ENCODE measurements around the gene IFITM5.
A peak's percentile ranks its signal among the peaks of the same experiment; 100 is the strongest.
"Not testable (repeated sequence)": the region's sequence is repeated elsewhere in the genome, so short reads cannot be mapped to it uniquely, and the experiment has no call there.

The IFITM5 gene

DNA sequence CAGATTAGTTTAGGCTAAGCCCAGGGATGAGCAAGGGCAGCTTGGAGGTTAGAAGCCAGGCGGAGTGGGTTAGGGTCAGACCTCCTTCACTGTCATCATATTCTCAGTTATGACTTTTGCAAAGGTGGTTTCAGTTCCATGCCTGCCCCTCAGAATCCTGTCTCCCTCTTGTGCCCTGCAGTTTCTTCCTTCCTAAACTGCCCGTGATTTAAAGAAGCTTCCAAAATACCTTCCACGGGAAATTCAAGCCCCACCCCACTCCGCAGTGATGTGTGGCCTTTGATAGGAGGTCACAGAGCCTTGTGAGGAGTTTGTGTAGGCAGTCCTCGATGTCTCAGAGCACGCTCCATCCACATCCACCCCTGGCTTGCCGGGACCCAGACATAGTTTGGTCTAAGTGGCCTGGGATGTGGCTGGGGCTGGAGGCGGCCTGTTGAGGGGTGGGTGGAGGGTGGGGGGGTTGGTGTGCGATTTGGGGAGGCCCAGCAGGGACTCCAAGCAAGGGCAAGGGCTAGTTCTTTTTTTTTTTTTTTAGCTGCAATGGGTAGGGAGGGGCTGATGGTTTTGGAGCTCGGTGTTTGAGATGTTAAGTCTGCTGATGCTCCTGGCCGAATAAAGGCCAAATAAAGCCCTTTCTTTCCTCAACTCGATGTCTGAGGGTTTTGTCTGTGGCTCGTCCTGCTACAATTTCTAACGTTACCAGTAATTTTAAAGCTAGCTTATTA is 12.9 kb upstream of the IFITM5 start:
- DNase-seq (ENCODE audit: low read depth, low spot score): no peak

DNA sequence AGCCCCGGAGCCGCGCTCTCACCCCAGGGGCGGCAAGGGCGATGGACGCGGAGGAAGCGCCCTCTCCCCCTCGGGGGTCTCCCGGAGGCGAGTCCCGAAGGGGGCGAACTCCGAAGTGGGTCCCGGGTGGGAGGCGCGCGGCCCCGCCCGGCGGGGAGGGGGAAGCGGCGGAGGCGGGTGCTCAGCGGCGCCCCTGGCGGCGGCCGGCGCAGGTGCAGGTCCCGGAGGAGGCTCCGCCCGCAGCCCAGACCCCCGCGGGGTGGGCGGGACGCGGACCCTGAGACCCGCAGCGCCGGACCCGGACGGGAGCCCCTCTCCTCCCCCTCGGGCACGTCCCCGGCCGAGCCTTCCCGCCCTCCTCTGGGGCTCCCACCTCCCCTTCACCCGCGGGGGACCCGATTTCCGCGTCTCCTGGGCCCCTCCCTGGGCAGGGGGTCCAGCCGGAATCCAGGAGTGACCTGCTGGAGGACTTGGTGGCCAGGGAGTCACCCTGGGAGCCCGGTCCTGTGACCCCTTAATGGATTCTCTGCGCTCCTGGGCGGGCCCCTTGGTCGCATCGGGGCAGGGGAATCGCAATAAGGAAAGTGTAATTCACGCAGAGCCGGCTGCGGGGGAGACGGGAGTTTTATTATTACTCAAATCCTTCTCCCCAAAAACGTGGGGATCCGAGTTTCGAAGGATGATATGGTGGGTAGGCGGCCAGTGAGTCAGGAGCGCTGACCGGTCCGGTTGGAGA is 11.9 kb upstream of the IFITM5 start:
- DNase-seq (ENCODE audit: low read depth, low spot score): not testable (repeated sequence)

DNA sequence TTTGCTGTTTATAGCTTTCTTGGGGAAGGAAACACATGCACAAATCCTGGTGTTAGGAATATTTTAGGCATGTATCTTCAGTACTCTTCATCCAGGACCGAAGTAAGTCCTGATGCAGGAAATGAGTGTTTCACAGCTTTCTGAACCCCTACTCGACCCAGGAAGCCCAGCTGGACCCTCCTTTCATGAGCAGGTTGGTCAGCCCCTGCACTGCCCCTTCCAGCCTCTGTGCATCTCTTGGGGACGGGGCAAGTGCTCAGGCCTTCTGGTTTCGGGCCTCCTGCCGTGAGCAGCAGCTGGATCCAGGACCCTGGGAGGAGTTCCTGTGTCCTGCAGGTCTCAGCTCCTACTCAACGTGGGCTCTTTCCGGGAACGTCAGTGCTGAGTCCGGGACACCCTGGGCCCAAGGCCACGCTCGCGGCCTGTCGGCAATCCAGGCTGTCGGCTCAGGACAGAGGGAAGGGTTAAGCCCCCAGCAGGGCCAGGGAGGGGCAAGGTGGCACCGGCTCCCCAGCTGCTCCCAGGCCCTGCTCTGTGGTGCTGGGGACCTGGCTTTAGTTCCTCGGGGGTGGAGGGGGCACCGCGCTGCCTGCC is 10.8 kb upstream of the IFITM5 start:
- not testable (repeated sequence) for DNase-seq (ENCODE audit: low read depth, low spot score)

DNA sequence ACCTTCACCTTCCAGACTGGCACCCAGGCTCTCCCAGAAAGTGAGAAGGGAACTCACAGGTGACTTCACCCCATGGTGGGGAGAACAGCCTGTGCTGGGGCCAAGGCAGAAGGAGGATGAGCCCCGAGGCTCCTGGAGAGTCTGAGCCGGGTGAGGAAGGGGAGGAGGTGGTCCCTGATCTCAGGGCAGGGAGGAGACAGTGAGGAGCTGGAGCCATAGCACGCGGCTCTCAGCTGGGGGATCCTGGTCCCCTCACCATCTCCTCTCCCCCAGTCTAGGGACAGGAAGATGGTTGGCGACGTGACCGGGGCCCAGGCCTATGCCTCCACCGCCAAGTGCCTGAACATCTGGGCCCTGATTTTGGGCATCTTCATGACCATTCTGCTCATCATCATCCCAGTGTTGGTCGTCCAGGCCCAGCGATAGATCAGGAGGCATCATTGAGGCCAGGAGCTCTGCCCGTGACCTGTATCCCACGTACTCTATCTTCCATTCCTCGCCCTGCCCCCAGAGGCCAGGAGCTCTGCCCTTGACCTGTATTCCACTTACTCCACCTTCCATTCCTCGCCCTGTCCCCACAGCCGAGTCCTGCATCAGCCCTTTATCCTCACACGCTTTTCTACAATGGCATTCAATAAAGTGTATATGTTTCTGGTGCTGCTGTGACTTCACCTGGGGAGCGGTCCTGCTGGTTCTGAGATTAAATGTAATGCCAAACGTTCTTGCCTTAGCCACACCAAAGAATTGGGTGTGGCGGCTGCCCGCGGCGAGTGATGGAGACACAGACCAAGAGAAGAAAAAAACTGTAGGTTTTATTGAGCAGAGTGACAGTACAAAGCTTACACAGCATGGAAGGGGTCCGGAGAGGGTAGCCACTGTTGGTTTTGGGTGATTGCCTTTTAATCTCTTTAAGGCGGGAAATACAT is 9.7 kb upstream of the IFITM5 start:
- DNase-seq (ENCODE audit: low read depth, low spot score): not testable (repeated sequence)

DNA sequence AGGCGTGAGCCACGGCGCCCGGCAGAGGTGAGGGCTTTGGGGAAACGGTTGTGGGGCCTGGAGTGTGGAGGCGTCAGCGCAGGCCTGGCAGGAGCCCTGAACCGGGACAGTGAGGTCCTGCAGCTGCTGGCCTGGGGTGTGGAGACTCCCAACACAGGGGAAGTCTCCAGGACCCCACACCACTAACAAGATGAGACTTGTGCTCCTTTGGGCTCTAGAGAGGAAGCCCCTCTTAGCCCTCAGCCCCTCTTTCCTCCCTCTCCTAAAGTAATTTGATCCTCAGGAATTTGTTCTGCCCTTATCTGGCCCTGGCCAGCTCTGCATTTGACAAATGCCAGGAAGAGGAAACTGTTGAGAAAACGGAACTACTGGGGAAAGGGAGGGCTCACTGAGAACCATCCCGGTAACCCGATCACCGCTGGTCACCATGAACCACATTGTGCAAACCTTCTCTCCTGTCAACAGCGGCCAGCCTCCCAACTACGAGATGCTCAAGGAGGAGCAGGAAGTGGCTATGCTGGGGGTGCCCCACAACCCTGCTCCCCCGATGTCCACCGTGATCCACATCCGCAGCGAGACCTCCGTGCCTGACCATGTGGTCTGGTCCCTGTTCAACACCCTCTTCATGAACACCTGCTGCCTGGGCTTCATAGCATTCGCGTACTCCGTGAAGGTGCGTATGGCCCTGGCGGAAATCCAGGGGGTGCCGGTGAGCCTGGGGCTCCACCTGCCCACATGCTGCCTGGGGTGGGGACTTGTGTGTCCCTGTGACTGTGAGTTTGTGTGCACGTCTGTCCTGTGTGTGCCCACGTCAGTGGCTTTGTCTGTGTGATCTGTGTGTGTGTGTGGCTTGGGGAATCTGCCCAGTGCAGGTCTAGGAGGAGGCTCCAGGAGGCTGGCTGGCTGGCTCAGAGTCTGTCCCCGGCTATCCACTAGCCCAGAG is 8.7 kb upstream of the IFITM5 start, which contains the start of gene IFITM2:
IFITM2 (plus strand) TSS at position 51 of the 943 bp plus-strand sequence; CDS start at position 428, 377 bp downstream.
- DNase-seq (ENCODE audit: low read depth, low spot score): peak; percentile 87

DNA sequence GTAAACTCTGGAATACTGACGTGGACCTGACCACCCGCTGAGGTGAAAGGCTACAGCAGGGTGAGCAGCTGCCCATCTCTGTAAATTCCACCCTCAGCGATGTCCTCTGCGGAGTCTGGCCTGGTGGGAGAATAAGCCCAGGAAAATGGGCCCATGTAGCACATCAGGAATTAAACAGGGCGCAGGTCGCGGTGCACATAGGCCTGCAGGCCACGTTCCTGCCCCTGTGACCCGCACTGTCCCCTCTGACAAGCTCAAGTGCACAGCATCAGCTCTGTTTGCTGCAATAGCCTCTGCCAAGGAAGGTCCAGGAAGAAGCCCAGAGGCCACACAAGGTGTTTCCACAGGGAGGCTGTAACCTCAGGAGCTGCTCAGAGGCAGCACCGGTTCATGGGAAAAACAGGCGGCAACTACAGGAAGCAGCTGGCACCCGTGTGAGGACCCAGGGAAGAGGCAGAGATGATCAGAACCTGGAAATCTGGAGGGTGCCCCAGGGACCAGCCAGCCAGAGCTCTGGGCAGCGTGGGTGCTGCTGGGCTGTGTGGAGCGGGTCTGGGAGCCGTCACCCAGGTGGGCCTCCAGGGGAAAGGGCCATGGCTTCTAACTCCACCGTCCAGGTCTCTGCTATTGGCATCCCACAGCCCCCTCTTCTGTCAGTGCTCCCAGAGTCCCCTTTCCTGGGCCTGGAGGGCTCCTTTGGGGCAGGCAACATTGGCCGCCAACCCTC is 7.5 kb upstream of the IFITM5 start:
- DNase-seq (ENCODE audit: low read depth, low spot score): no peak

DNA sequence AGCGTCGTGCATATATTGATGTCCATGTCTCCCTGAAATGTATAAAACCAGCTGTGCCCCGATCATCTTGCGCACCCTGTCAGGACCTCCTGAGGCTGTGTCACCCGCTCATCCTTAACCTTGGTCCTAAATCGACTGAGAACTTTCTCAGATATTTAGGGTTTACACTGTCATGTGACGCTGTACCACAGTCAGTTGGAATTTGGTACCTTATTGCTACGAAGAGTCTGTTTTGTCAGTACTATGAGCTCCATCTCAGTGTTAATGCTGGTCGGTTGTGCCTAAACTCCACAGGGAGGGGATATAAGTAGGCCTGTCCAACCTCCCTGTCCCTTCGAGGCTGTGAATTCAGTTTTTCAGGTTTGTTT is 6.5 kb upstream of the IFITM5 start:
- DNase-seq (ENCODE audit: low read depth, low spot score): no peak

DNA sequence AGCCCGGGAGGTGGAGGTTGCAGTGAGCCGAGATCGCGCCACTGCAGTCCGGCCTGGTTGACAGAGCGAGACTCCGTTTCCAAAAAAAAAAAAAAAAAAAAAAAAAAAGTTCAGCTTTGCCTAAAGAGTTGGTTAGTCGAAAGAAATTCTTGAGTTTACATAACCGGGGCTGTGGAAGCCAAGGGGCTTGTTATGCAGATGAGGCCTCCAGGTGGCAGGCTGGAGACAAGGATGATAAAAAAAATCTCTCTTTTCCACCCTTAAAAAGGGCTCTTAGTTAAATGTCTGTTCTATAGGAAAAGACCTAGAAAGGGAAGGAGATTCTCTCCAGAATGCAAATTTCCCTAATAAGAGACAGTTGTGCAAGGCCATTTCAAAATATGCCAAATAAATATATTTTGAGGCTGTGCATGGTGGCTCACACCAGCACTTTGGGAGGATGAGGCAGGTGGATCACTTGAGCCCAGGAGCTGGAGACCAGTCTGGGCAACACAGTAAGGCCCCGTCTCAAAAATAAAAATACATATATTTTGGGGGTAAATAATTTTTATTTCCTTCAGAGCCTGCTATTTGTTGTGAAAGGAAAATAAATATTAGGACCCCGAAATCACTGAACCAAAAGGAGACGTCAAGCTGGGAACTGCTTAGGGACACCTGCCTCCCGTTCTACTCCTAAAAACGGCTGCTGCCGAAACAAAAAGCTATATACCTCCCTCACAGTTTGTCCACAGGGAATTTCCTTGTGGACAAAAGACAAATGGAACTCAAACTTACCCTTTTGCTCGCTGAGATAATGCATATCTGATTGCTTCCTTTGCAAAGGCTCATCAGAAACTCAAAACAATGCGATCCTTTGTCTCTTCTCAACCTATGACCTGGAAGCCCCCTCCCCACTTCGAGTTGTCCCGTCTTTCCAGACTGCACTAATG is 5.9 kb upstream of the IFITM5 start:
- peak; percentile 71 for DNase-seq (ENCODE audit: low read depth, low spot score)

DNA sequence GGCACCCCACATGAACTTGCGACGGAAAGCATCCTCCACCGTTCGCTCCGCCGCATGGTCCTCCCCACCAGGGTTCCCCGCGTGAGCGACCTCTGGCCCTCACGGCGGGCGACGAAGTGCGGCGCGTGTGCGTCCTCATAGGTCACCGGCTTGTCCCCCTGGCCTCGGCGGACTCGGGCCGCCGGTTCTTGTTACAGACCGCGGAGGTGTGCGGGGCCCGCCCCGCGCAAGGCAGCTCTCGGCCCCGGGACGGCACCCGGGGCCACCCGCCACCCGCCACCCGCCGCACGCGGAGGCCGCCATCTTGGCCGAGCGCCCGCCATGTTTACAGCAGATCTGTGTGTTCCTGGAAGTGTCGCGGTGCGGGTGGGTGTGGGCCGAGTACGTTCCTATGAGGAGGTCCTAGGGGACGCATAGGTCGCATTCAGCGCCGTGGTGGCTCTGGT is 4.8 kb upstream of the IFITM5 start:
- no peak for DNase-seq (ENCODE audit: low read depth, low spot score)

DNA sequence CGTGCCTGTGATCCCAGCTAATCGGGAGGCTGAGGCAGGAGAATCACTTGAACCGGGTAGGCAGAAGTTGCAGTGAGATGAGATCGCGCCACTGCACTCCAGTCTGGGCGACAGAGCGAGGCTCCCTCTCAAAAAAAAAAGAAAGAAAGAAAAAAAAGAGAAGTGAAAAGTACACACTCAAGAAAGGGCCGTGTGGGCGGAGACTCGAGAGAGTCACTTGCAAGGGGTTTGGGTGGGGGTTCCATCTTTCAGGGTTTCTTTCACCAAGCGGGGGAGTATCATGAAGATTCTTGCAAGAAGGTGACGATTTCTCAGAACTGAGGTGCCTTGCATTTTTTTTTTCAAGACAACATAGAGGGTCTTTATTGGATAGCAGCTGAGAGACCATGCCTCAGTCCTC is 4.0 kb upstream of the IFITM5 start:
- DNase-seq (ENCODE audit: low read depth, low spot score): no peak

DNA sequence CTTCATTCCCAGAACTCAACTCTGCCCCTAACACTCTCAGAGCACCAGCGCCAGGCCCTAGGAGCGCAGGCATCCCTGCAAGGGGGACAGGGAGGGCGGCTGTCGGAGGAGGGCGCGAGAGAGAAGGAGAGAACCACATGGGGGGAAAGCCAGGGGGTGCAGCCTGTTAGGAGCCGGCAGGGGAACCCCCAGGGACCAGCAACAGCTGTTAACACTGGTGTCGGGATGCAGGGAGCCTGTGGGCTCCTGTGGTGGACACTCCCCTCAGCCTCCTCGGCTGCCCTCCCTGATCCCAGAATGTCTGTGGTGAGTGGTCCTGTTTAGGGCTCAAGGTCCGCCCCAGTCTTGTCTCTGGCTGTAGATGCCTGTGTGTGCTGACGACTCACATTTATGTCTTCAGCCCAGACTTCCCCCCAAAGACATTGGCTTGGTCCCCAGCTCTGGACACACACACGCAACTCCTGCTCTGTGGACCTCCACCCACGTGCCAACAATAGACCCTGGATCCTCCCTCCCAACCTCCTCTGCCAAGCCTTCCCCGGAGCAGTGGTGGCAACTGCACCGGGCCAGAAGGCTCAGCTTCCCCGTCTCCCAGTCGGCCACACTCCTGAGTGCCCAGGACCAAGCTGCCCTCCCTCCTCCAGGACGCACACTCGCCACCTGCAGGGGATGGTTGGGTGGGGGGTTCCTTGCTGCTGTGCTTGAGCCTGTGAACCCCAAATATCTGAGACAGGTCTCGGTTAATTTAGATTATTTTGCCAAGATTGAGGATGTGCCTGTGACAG is 817 bp upstream of the IFITM5 start:
- no peak for DNase-seq (ENCODE audit: low read depth, low spot score)

DNA sequence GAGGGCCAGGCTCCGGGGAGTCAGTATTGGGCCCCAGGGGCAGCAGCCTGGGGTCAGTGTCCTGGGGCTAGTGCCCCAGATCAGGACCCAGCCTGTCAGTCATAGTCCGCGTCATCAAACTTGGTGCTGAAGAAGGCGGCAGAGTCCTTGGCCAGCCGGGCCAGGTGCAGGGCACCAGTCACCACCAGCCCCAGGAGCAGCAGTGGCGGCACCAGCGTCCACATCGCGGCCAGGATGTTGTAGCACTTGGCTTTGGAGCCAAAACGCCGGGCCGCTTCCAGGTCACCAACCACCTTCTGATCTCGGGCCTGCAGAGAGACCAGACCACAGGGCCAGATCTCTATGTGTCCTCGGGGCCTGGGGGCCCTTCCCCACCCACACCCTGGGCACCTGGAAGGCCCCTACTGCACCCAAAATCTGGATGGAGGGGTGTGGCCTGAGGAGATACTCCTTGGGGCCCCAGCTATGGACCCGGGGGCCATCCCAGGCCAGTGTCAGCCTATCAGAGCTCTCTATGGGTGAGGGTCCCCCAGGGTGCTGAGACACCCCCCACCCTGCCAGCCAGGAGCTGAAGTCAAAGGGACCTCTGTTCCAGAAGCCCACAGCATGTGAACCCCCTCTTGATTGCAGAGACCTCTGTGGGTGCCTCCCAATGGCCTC is 790 bp downstream of the IFITM5 start:
- no peak for DNase-seq (ENCODE audit: low read depth, low spot score)

DNA sequence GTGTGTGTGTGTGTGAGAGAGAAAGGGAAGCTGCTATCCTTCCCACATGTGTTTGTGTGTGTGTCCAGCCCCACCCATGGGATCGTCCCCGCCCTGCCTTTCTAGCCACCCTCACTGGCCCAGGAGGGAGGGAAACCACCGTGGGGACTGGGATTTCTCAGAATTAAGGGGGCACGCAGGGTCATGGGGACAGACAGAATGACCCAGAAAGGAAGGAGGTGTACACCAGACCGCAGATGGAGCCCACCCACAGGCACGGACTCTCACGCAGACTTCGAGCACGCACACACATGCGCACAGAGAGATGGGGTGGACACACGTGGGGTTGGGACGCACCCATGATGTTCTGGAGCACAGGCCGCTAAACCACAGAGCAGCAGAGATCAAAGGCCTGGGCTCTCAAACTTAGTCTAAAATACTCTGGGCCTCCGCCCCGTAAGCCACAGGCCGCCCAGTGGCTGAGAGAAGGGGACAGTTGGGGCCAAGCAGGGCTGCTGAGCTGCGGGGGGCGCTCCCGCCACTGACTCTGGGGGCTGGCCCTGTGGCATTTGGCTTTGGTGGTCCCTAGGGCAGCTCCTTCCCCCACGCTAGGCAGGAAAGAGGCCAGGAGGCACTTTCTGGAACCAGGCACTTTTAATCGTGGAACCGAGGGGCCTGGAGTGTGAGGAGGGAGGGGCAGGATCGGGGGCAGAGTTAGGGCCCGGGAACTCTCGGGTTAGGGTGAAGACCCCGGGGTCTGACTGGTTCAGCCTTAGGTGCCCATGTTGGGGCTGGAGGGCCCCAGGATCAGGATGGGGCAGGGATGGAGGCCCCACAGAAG is 1.5 kb downstream of the IFITM5 start:
- DNase-seq (ENCODE audit: low read depth, low spot score): no peak

DNA sequence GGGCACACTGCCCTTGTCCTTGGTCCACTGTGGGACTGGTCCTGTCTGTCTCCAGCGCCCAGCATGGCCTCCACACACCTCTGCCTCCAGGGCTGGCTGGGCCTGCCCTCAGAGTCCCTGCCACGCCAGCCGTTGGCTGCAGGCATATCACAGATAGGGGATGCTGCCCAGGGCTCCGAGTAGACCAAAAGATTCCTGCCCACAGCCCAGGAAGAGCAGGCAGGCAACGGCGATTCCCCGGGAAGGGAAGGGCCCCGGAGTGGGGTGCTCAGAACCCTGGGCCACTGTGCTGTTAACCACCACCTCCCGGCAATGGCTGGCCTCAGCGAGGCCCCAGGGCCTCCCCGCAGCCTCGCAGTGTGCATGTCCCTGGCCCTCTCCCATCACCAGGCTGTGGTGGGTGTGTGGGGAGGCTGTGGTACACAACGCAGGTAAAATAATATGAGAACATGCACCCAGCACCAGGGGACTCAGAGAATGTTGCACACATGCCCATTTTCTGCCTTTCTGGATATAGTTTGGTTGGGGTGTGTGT is 2.2 kb downstream of the IFITM5 start:
- no peak for DNase-seq (ENCODE audit: low read depth, low spot score)

DNA sequence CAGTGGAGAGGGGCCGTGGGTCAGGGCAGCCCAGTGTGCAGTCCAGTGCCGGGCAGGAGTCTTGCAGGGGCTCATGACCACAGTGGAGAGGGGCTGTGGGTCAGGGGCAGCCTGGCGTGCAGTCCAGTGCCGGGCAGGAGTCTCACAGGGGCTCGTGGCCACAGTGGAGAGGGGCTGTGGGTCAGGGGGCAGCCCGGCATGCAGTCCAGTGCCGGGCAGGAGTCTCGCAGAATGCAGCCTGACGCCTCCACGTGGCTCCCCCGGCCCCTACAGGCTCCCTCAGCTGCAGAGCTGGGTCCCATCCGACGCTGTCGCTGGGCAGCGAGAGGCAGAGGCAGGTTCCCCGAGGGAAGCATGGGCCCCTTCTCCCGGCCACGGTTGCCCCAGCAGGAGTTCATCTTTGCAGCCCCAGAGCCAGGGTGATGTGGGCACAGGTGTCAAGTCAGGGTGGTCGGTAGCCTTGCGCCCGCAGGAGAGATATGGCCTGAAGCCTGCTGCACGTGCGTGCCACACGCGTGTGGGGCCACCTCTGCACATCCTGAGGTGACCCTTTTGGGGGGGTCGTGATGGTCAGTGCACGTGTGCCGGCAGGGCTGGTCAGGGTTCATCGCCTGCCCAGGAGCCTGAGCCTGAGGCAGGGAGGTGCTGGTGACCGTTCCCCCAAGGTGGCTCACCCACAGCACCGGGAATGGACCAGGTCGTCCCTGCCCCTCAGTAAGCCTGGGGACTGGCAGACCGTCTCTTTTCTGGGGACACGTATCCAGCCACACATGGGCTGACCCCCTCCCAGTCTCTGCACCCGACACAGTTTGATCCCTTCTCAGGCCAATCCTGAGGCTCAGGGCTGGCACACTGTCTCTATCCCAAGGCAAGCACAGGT is 2.9 kb downstream of the IFITM5 start:
- no peak for DNase-seq (ENCODE audit: low read depth, low spot score)
